NCI-H524 treated with DMSO at 0.1 percent for 48 hours (cell line): ENCODE results near the gene MT1M.
"Not testable (repeated sequence)": the region's sequence is repeated elsewhere in the genome, so short reads cannot be mapped to it uniquely, and the experiment has no call there.

Source experiments
- DNase-seq: peaks from one replicate; lab custom pipeline; 2025; lab: John Stamatoyannopoulos, UW

The MT1M gene

GRCh38 chr16:56632156-56632847, at the start of gene MT1M:
Gene MT1M (plus strand): TSS chr16:56632659. CDS start chr16:56632732, 73 bp downstream.
- DNase-seq, result no peak

DNA sequence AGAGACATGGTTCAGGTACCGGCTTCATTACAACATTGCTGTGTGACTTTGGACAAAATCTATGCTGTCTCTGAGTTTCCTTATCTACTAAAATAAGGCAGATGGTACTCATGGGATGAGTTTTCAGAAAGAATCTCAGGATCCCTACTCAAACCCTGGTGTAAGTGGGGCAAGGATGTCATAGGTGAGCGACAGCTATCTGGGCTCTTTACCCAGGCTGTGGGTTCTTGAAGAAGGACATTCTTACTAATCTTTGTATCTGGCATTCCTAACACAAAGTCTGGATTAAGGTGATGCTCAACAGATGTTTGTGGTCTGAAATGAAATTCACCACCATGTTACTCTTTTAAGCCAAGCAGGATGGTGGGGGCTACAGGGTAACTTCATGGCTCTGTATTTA, 49.5 kb upstream of the MT1M start:
- DNase-seq, result not testable (repeated sequence)

DNA sequence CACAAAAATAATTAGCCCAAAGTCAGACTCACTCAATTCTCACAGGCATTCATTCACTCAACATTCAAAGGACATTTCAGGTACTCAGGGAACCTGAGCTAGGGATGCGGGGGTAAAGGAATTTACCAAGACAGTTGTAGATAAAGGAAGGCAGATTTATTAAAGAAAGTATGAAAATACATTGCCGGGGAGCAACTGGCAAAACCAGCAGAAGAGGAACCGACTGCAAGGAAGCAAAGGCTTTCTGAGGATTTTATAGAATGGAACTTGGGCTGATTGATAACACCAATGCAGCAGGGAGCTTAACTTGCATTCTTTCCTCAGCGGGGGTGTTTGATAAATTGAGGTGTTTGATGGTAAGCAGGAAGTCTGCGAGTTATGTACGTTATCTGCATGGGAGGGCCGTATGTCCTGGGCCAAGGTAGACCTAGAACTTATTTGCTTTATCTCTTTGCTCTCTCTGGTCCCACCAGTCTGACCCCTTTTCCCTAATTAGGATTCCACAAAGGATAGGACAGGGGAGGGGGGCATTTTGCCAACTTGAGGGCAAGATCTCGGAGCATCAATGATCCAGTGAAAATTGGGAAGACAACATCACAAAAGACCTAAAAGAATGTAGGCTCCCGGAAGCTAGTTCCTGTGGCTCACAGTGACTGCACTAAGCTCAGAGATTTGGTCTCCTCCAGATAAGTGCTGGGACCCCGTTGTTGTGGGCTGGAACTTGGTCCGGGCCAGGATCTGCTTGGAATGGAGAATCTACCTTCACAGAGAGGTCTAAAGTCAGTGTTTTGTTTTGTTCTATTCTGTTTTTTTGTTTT, 48.9 kb upstream of the MT1M start:
- DNase-seq, result no peak

- no peak for DNase-seq
These were observed 48.2 kb upstream of the MT1M start for GRCh38 chr16:56584276-56584675.

DNA sequence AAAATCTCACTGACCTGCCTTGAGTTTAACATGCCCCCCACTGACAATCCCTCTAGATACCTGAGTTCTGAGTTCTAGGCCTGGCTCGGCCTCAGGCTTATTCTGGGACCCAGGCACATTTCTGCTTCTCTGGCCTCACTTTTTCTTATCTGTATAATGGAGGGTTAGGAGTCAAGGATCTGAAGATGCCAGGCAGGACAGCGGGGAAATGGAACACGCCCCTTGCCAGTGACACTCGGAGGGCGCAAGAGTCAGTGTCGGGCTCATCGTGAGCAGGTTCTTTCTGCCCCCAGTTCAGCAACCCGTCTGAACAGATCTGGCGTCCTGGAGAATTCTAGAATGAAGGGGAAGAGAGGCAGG, 43.7 kb upstream of the MT1M start:
- DNase-seq, result no peak

DNA sequence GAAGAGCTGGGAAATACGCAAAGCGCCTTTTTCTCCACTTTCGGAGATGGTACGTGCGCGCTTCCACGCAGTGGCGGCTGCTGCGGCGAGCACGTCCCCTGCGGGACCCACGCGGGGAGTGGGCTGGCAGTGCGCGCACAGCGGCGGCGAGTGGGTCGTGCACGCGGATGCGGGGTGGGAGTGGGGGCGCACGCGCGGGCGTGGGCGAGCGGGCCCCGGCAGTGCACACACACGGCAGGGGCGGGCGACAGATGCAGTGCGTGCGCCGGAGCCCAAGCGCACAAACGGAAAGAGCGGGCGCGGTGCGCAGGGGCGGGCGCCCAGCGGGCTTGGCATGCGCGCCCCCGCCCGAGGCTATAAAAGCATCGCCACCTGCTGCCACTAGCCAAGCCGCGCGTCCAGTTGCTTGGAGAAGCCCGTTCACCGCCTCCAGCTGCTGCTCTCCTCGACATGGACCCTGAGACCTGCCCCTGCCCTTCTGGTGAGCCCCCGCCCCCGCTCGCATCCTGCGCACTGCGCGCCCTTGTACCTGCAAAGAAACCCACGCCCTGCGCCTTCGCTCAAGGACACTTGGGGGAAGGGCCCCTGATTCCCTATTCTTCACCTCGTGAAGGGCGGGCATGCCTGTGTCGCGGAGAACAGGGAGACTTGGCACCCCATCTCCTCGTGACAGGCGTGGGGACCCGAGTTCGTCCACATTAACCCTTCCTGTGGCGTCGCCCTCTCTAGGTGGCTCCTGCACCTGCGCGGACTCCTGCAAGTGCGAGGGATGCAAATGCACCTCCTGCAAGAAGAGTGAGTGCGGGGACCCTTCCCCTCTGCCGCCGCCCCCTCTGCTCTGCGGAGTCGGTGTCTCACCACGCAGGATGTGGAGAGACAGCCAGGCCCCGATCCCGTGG, 43.1 kb upstream of the MT1M start, which contains the start of gene MT3:
Gene MT3, plus strand, starts transcription at position 388 of the 899 bp plus-strand sequence. Its CDS starts 63 bp downstream, at position 451.
- peak; percentile 40 for DNase-seq

DNA sequence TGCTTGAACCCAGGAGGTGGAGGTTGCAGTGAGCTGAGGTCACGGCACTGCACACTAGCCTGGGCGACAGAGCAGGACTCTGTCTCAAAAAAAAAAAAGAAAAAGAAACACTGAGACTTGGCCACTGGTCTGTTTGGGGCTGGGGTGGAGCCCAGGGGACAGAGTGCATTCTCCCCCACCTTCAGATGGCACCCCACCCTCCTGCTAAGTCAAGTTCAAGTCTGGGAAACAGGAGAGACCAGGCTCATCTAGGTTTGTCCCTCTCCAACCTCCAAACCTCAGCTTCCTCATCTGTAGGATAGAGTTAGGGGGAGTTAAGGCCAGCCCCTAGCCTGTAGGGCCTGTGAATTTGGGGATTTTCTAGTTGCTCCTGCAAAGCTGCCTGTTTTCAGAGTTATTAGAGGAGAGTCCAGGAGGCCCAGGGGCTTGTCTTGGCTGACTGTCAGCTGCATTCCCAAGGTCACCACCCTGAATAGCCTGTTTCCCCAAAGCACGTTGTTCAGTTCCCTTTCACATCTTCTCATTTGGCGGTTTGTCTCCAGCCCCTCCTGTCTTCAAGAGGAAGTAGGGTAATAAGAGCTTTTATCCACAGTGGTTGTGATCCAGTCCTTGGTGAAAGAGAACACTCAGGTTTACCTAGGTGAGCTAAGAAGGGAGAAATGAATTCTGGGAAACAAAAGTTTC, 40.9 kb upstream of the MT1M start:
- DNase-seq, result no peak

DNA sequence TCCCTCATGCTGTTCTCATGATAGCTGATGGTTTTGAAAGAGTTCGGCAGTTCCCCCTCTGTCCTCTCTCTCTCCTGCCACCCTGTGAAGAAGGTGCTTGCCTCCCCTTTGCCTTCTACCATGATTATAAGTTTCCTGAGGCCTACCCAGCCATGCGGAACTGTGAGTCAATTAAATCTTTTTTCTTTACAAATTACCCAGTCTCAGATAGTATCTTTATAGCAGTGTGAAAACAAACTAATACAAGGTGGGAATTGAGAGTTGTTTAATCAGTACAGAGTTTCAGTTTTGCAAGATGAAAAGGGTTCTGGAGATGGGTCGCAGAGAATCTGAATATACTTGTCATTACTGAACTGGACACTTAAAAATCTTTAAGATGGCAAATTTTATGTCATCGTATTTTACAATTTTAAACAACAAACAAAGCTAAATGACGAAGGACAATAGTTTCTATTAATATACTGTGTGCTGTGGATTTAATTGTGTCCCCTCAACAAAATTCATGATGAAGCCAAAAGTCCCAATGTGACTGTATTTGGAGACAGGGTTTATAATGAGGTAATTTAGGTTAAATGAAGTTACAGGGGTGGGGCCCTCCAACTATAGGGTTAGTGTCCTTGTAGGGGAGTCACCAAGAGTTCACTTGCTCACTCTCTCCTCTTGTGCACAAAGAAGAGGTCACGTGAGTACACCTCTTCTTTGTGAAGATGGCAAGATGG, 38.7 kb upstream of the MT1M start:
- no peak for DNase-seq

- DNase-seq, result no peak
These were observed 38.2 kb upstream of the MT1M start for GRCh38 chr16:56594292-56594619.

DNA sequence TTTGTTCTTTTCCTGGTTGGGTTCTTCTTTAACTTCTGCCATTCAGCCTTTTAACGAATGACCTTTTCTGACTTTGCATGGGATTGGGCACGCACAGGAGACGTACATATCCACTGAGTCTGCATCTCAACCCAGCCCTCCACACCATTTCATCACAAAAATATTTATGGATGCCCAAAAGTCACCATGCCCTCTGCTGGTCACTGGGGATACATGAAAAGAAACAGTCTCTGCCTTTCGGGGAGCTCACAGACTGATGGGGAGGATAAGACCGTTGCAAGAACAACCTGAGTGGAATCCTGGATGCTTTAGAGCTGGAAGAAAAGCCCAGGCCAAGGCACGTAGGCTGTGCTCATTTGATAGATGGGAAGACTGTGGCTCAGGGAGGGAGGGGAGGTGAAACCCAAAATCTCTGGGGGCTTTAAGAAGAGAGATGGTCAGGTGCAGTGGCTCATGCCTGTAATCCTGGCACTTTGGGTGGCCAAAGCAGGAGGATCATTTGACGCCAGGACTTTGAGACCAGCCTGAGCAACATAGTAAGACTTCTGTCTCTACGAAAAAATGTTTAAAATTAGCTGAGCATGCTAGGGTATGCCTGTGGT, 32.0 kb upstream of the MT1M start:
- no peak for DNase-seq

DNA sequence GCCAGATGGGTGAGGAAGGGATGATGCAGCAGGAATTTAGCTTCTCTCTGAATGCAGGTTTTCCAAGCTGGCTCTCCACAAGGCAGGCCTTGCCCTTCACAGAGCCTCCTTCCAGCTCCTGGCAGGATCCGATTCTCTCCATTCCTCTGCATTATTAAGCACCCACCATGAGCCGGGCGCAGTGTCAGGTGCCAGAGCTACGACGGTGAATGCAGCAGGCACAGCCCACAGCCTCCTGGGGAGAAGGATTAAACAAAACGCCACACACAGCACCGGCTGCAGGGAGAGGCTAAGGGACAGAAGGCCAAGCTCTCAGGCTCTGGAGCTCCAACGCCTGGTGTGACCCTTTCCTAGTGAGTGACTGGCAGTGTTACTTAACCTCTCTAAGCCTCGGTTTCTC, 31.1 kb upstream of the MT1M start:
- no peak for DNase-seq

- DNase-seq, result no peak
These were observed 28.9 kb upstream of the MT1M start for GRCh38 chr16:56603589-56603988.

DNA sequence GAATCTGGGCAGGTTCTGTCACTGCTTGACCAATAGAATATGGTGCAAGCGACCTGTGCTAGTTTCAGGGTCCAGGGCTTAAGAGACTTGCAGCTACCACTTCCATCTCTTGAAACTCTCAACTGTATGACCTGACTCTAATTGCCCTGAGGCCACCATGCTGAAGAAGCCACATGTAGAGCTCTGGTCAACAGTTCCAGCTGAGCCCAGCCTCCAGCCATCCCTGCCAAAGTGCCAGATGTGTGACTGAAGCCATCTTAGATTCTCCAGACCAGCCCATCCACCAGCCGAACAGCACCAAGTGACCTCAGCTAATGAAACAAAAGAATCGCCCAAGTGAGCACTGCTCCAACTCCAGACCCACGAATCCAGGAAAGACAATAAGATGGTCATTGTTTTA, 27.5 kb upstream of the MT1M start:
- DNase-seq, result no peak

GRCh38 chr16:56605475-56605874, 27.0 kb upstream of the MT1M start:
- DNase-seq, result no peak

DNA sequence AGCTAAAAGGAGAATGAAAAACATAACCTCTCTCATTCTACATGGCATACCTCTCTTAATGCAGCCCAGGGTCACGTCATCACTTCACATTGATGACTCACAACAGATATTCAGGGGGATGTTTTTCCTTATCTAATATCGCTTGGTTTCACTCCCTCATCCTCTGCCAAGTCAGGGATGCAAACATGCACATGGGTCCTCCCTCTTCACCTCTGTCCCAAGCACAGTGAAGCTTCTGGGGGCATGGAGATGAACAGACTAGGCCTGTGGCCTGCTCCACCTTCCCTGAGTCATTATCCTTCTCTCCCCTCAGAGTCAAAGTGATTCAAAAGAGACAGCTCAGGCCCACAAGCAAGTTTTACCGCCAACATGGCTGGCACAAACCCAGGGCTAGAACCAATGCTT, 26.4 kb upstream of the MT1M start:
- DNase-seq, result no peak

- DNase-seq, result no peak
These were observed 25.9 kb upstream of the MT1M start for GRCh38 chr16:56606476-56607108.

DNA sequence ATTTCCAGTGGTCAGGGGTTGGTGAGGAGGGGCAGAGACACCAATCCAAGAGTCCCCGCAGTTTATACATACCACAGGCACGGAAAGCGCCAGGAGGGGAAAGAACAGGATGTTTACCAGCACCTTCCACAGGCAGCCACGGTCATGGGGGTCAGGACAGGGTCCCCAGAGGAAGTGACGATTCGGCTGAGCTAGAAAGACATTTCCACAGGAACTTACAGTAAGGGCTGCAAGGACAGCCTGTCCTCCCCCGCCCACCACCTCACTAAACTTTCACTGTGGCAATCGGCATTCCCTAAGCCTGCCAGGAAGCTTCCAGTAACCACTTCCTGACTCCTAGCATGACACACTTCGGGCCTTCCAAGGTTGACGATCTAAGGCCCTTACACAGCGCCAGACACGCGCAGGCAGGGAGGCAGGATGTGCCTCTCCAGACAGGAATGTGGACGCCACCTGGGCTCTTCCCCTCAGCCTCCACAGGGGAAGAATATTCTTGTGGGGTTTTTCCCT, 25.3 kb upstream of the MT1M start:
- no peak for DNase-seq

GRCh38 chr16:56607675-56608042, 24.8 kb upstream of the MT1M start:
- no peak for DNase-seq

- DNase-seq, result peak; percentile 89
These were observed 24.2 kb upstream of the MT1M start, which contains the start of gene MT2A for GRCh38 chr16:56608043-56608875. Gene MT2A (plus strand): TSS chr16:56608584. CDS start chr16:56608656, 72 bp downstream.
